ENCODE measurements around the gene SEC14L1. TPM values are rescaled to one million over a fixed set of nuclear protein-coding genes. Genes with fewer than 3 reads are reported as not detected.

SEC14L1 gene
- total RNA-seq, 2 experiments from 2014 or later, result 86.5 to 88.8 TPM

GRCh38 chr17:77118251-77118928, 22.4 kb upstream of the SEC14L1 start:
- ChIA-PET POLR2A (interaction anchor here (1.4 kb wide), 1 partner anchor 30 kb away, joined by 3 read pairs; no protein-coding TSS in a partner anchor), CTCF (interaction anchor here (0.9 to 4.6 kb wide), 2 partner anchors 10 to 15 kb away, joined by 3 to 23 read pairs; no protein-coding TSS in a partner anchor)
- no peak for DNase-seq
- no peaks in the 10 kb centered on the region for H3K27me3 Mint-ChIP-seq (ENCODE audit: low read depth)
- peaks cover 2% of the 10 kb centered on the region for H3K36me3 Mint-ChIP-seq (ENCODE audit: low read depth)
- no peak overlapping the region for H3K27ac Mint-ChIP-seq
- H3K9me3 Mint-ChIP-seq (ENCODE audit: insufficient read depth), result no peaks in the 10 kb centered on the region
- H3K4me3 Mint-ChIP-seq, result no peak overlapping the region
- ATAC-seq, result no peak
- H3K4me1 Mint-ChIP-seq (ENCODE audit: low read depth), result peaks cover 7% of the 10 kb centered on the region

GRCh38 chr17:77119668-77120301, 21.0 kb upstream of the SEC14L1 start:
- Mint-ChIP-seq H3K4me1 (ENCODE audit: low read depth) (peaks cover 13% of the 10 kb centered on the region), H3K36me3 (ENCODE audit: low read depth) (no peaks in the 10 kb centered on the region), H3K9me3 (ENCODE audit: insufficient read depth) (no peaks in the 10 kb centered on the region), H3K4me3 (no peak overlapping the region), H3K27me3 (ENCODE audit: low read depth) (no peaks in the 10 kb centered on the region), H3K27ac (no peak overlapping the region)
- ATAC-seq (no peak), DNase-seq (no peak)
- CTCF ChIA-PET, result interaction anchor here (0.9 to 4.6 kb wide), 3 partner anchors 11 to 16 kb away, joined by 3 to 23 read pairs (median 4); no protein-coding TSS in a partner anchor
- POLR2A ChIA-PET, result interaction anchor here (0.7 kb wide), 1 partner anchor 31 kb away, joined by 3 read pairs; no protein-coding TSS in a partner anchor

GRCh38 chr17:77120868-77121267, 19.9 kb upstream of the SEC14L1 start:
- no peak overlapping the region for H3K4me3 Mint-ChIP-seq
- no peaks in the 10 kb centered on the region for H3K9me3 Mint-ChIP-seq (ENCODE audit: insufficient read depth)
- no peak overlapping the region for H3K27ac Mint-ChIP-seq
- peaks cover 18% of the 10 kb centered on the region for H3K4me1 Mint-ChIP-seq (ENCODE audit: low read depth)
- H3K36me3 Mint-ChIP-seq (ENCODE audit: low read depth), result no peaks in the 10 kb centered on the region
- no peak for DNase-seq
- ChIA-PET CTCF (interaction anchor here (1.6 to 4.6 kb wide), 2 partner anchors 12 to 17 kb away, joined by 4 to 23 read pairs; no protein-coding TSS in a partner anchor), POLR2A (no interaction called here)
- H3K27me3 Mint-ChIP-seq (ENCODE audit: low read depth), result no peaks in the 10 kb centered on the region
- no peak for ATAC-seq

GRCh38 chr17:77124192-77124889, 16.4 kb upstream of the SEC14L1 start:
- DNase-seq (no peak), ATAC-seq (no peak)
- H3K9me3 Mint-ChIP-seq (ENCODE audit: insufficient read depth), result no peaks in the 10 kb centered on the region
- H3K4me3 Mint-ChIP-seq, result no peak overlapping the region
- peaks cover 49% of the 10 kb centered on the region for H3K4me1 Mint-ChIP-seq (ENCODE audit: low read depth)
- ChIA-PET CTCF (interaction anchor here (1.0 to 2.4 kb wide), 3 partner anchors 13 to 36 kb away, joined by 3 to 7 read pairs (median 5); no protein-coding TSS in a partner anchor), POLR2A (interaction anchor here (1.0 to 1.4 kb wide), 2 partner anchors 16 kb away, joined by 3 to 5 read pairs; partner anchors contain the start of gene SEC14L1)
- H3K27ac Mint-ChIP-seq, result no peak overlapping the region
- H3K36me3 Mint-ChIP-seq (ENCODE audit: low read depth), result no peaks in the 10 kb centered on the region
- H3K27me3 Mint-ChIP-seq (ENCODE audit: low read depth), result no peaks in the 10 kb centered on the region

GRCh38 chr17:77125432-77125901, 15.3 kb upstream of the SEC14L1 start:
- CTCF ChIA-PET, result interaction anchor here (2.4 kb wide), 1 partner anchor 37 kb away, joined by 7 read pairs; no protein-coding TSS in a partner anchor
- POLR2A ChIA-PET, result interaction anchor here (1.4 kb wide), 1 partner anchor 17 kb away, joined by 3 read pairs; no protein-coding TSS in a partner anchor
- peaks cover 56% of the 10 kb centered on the region for H3K4me1 Mint-ChIP-seq (ENCODE audit: low read depth)

GRCh38 chr17:77126519-77126918, 14.2 kb upstream of the SEC14L1 start:
- no peak for DNase-seq
- Mint-ChIP-seq H3K4me3 (no peak overlapping the region), H3K9me3 (ENCODE audit: insufficient read depth) (no peaks in the 10 kb centered on the region), H3K27me3 (ENCODE audit: low read depth) (no peaks in the 10 kb centered on the region), H3K27ac (no peak overlapping the region), H3K36me3 (ENCODE audit: low read depth) (no peaks in the 10 kb centered on the region), H3K4me1 (ENCODE audit: low read depth) (peaks cover 60% of the 10 kb centered on the region)
- no peak for ATAC-seq
- CTCF ChIA-PET, result interaction anchor here (1.3 to 4.5 kb wide), 2 partner anchors 12 to 259 kb away, joined by 3 to 32 read pairs; partner anchors contain the start of genes MGAT5B and SEC14L1
- POLR2A ChIA-PET, result interaction anchor here (4.1 kb wide), 1 partner anchor 14 kb away, joined by 45 read pairs; the partner anchor contains the start of gene SEC14L1

More at GRCh38 chr17:77125432-77125901, 15.3 kb upstream of the SEC14L1 start:
- Mint-ChIP-seq H3K27me3 (ENCODE audit: low read depth) (no peaks in the 10 kb centered on the region), H3K4me3 (no peak overlapping the region), H3K9me3 (ENCODE audit: insufficient read depth) (no peaks in the 10 kb centered on the region), H3K36me3 (ENCODE audit: low read depth) (no peaks in the 10 kb centered on the region), H3K27ac (no peak overlapping the region)
- ATAC-seq (no peak), DNase-seq (no peak)

GRCh38 chr17:77127735-77128361, 12.9 kb upstream of the SEC14L1 start:
- Mint-ChIP-seq H3K27ac (peak overlapping the region; percentile 98), H3K9me3 (ENCODE audit: insufficient read depth) (no peaks in the 10 kb centered on the region), H3K27me3 (ENCODE audit: low read depth) (no peaks in the 10 kb centered on the region), H3K4me3 (peak overlapping the region; percentile 66), H3K4me1 (ENCODE audit: low read depth) (peaks cover 63% of the 10 kb centered on the region), H3K36me3 (ENCODE audit: low read depth) (no peaks in the 10 kb centered on the region)
- ChIA-PET POLR2A (interaction anchor here (0.6 to 4.1 kb wide), 11 partner anchors 10 to 1158 kb away, joined by 3 to 45 read pairs (median 3); partner anchors contain the start of gene SEC14L1), CTCF (interaction anchor here (0.9 to 4.5 kb wide), 7 partner anchors 11 to 260 kb away, joined by 3 to 32 read pairs (median 4); partner anchors contain the start of genes MGAT5B and SEC14L1)
- ATAC-seq (peak; percentile 92), DNase-seq (peak; percentile 92)

- H3K36me3 Mint-ChIP-seq (ENCODE audit: low read depth), result no peaks in the 10 kb centered on the region
- H3K27ac Mint-ChIP-seq, result peak overlapping the region; percentile 82
- H3K27me3 Mint-ChIP-seq (ENCODE audit: low read depth), result no peaks in the 10 kb centered on the region
- H3K4me1 Mint-ChIP-seq (ENCODE audit: low read depth), result peaks cover 66% of the 10 kb centered on the region
- H3K9me3 Mint-ChIP-seq (ENCODE audit: insufficient read depth), result no peaks in the 10 kb centered on the region
- ChIA-PET CTCF (interaction anchor here (0.6 to 4.5 kb wide), 7 partner anchors 10 to 119 kb away, joined by 3 to 32 read pairs (median 4); partner anchors contain the start of gene SEC14L1), POLR2A (interaction anchor here (1.2 to 4.1 kb wide), 2 partner anchors 11 to 26 kb away, joined by 3 to 45 read pairs; partner anchors contain the start of gene SEC14L1)
- no peak for DNase-seq
- H3K4me3 Mint-ChIP-seq, result no peak overlapping the region
- no peak for ATAC-seq
These were observed 11.7 kb upstream of the SEC14L1 start for GRCh38 chr17:77128896-77129567.

- Mint-ChIP-seq H3K4me1 (ENCODE audit: low read depth) (peaks cover 61% of the 10 kb centered on the region), H3K9me3 (ENCODE audit: insufficient read depth) (no peaks in the 10 kb centered on the region), H3K36me3 (ENCODE audit: low read depth) (no peaks in the 10 kb centered on the region), H3K27ac (peak overlapping the region; percentile 70), H3K27me3 (ENCODE audit: low read depth) (no peaks in the 10 kb centered on the region), H3K4me3 (no peak overlapping the region)
- ChIA-PET CTCF (interaction anchor here (0.6 to 4.5 kb wide), 6 partner anchors 9 to 118 kb away, joined by 3 to 32 read pairs (median 4); partner anchors contain the start of gene SEC14L1), POLR2A (interaction anchor here (0.6 to 4.1 kb wide), 2 partner anchors 10 to 54 kb away, joined by 3 to 45 read pairs; partner anchors contain the start of gene SEC14L1)
- ATAC-seq (no peak), DNase-seq (no peak)
These were observed 11.0 kb upstream of the SEC14L1 start for GRCh38 chr17:77129568-77130301.

- CTCF ChIA-PET, result interaction anchor here (1.2 to 4.5 kb wide), 4 partner anchors 8 to 52 kb away, joined by 3 to 32 read pairs (median 7); partner anchors contain the start of gene SEC14L1
- H3K4me3 Mint-ChIP-seq, result no peak overlapping the region
These were observed 10.2 kb upstream of the SEC14L1 start for GRCh38 chr17:77130525-77130924.

More at GRCh38 chr17:77130525-77130924, 10.2 kb upstream of the SEC14L1 start:
- Mint-ChIP-seq H3K27ac (no peak overlapping the region), H3K27me3 (ENCODE audit: low read depth) (no peaks in the 10 kb centered on the region), H3K9me3 (ENCODE audit: insufficient read depth) (no peaks in the 10 kb centered on the region), H3K4me1 (ENCODE audit: low read depth) (peaks cover 62% of the 10 kb centered on the region), H3K36me3 (ENCODE audit: low read depth) (peaks cover 3% of the 10 kb centered on the region)
- ATAC-seq, result no peak
- POLR2A ChIA-PET, result interaction anchor here (4.1 kb wide), 1 partner anchor 10 kb away, joined by 45 read pairs; the partner anchor contains the start of gene SEC14L1
- DNase-seq, result no peak

Measured in activated CD8-positive, alpha-beta T cell treated with anti-CD3 and anti-CD28 coated beads, Interleukin-2, amount 10 ng/mL, durations not matched to agents 7 days and 5 days (primary cell).